Frontal cortex (tissue), 4 donors: Measurements from ENCODE around the gene NT5M. TPM values are rescaled to one million over a fixed set of nuclear protein-coding genes. Genes with fewer than 3 reads are reported as not detected.
A peak's percentile ranks its signal among the peaks of the same experiment; 100 is the strongest.
"Not testable (repeated sequence)": the region's sequence is repeated elsewhere in the genome, so short reads cannot be mapped to it uniquely, and the experiment has no call there.

ENCODE experiments used
- DNase-seq, 2 donors: peaks; one replicate each; pipeline ENCODE4 v3.0.0; 2012; ENCODE audit warnings: low spot score in 2 of 2
- FAIRE-seq: peaks from 2 replicates; lab custom pipeline; 2012; peaks lifted over from hg19 to GRCh38; lab: Jason Lieb, UNC
- total RNA-seq: library from RNA; depleted of rRNA; stranded (reverse); fragments of >200 nt; gene quantifications from one replicate; pipeline ENCODE4 v1.2.3, GENCODE V29; 2014
- donor health status: control.
- donor health status: control.
- donor health status: control.

NT5M gene
- total RNA-seq, 1 donor from 2014 or later = 6.5 TPM

- DNase-seq (peak in 1 of 2 donors; percentile 45), FAIRE-seq (no peak)
These were observed 2.3 kb upstream of the NT5M start for GRCh38 chr17:17300624-17301568.

DNA sequence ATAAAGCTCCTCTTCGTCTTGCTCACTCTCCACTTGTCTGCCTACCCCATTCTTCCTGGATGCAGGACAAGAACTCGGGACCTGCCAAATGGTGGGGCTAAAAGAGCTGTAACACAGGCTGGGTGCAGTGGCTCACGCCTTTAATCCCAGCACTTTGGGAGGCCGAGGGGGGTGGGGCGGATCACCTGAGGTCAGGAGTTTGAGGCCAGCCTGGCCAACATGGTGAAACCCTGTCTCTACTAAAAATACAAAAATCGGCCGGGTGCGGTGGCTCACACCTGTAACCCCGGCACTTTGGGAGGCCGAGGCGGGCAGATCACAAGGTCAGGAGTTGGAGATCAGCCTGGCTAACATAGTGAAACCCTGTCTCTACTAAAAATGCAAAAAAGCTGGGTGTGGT is 1.5 kb upstream of the NT5M start:
- DNase-seq, FAIRE-seq: not testable (repeated sequence)

DNA sequence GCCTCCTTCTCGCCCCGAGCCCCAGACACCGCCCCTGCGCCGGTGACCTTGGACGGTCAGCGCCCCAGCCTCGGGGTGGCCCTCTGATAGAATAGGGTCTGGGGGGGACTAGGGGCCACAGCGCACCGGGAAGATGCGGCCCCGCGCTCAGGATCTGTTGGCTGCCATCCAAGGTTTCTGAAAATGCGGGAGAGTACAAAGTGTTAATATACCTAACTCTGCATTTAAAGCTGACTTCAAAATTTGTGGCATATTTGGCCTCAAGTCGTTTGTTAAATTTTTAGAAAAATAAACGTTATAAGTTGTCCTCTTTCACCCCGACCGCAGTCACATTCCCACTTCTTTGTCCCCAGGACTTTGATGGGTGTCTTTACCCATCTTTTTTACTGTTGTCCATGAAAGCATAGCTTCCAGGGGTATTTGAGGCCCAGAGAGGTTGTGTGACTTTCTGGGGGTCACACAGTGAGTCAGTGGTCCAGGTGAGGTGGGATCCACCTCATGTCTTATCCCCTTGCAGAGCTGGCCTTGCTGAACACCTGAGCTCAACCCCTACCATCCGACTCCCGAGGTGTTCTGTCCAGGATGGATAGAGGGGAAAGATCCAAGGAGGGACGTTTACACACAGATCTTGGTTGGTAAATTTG is 796 bp downstream of the NT5M start:
- FAIRE-seq (no peak), DNase-seq (no peak)

DNA sequence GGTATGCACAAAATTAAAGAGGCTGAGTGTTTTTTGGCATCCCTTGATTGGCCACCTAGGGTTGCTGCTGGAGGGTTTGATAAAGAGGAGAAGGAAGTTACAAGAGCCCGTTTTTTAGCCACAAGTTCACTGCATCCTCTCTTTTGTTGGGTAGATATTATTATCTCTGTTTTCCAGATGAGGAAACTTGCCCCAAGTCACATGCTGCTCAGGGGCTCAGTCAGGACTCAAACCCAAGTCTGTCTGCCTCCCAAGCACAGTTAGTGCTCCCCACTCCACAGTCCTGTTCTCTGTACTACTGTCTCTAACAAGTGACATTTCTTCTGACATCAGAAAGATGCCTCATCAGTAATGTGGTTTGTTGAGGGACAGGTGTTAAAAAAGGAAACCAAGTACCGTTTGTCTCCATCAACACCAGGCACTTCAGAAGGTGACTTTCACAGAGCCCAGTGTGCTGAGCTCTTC is 1.4 kb downstream of the NT5M start:
- DNase-seq (no peak), FAIRE-seq (no peak)

DNA sequence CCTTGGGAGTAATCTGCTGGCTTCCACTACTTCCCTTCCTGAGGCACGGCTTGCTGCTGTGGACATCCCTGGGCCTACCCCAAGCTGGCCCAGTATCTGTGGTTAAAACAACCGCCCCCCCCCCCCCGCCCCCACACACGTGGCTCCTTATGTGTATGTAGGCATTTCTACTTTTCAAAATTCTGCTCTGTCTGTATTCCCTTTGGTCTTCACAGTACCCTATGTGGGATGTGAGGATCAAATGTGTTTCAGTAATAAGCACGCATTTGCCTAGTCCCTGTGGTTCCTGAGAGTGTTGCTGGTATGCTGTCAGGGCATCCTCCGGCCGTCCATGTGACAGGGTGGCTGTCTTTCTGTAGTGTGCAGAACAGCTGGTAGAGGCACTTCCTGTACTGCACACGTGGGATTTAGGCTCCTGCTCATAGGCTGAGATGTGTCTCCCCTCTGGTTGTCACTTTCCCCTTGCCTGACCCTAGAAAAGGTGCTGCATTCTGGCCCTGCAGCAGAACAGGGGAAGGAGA is 2.2 kb downstream of the NT5M start:
- DNase-seq = peak in 1 of 2 donors; percentile 52
- FAIRE-seq = no peak

GRCh38 chr17:17309356-17309755 is 6.2 kb downstream of the NT5M start:
- DNase-seq = no peak
- FAIRE-seq = no peak

- peak in 1 of 2 donors; percentile 48 for DNase-seq
- no peak for FAIRE-seq
These were observed 10.3 kb downstream of the NT5M start for GRCh38 chr17:17313350-17313991.

DNA sequence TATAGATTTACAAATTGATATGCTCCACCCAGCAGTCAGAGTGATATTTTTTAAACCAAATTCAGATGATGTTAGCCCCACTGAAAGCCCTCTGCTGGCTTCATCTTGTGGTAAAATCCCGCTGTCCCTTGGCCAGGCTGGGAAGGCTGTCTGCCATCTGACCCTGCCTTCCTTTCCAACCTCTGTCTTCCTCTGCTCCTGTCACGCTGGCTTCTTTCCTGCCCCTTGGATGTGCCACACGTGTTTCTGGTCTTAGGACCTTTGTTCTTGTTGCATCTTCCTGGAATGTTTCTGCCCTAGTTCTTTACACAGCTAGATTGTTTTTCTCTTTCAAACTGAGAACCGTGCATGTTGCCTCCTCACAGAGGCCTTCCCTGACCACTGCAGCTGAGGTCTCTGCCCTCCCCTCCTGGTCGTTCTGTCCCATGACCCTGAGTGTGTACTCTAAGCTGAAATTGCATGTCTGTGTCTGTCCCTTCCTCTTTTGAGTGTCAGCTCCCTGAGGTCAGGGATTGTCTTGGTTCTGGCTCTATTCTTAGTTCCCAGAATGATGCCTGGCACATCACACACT is 11.4 kb downstream of the NT5M start:
- FAIRE-seq (no peak), DNase-seq (no peak)

DNA sequence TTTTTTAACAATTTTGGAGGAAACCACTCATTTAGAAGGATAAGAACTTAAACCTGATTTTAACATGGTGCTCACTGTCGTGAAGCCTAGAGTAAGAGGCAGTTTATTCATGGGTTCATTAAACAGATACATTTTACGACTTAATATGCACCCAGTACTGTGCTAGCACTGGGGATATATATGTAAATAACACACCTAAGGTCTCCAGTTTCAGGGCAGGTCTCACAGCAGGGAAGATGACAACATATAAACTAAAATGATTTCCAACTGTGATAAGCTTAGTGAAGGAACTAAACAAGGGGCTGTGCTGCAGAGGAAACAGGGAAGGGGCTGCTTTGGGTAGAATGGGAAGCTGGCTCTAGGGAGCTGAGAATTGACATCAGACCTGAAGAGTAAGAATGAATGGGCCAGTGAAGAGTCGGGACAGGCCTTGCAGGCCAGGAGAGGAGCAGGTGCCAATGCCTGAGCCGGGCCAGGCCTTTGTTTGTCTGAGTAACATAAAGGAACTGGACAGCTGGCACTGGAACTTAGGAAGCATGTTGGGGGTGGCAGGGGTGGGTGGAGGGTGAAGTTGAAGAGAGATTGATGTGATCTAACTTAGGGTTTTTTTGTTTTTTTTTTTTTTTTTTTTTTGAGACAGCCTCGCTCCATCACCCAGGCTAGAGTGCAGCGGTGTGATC is 12.1 kb downstream of the NT5M start:
- no peak for DNase-seq
- no peak for FAIRE-seq

DNA sequence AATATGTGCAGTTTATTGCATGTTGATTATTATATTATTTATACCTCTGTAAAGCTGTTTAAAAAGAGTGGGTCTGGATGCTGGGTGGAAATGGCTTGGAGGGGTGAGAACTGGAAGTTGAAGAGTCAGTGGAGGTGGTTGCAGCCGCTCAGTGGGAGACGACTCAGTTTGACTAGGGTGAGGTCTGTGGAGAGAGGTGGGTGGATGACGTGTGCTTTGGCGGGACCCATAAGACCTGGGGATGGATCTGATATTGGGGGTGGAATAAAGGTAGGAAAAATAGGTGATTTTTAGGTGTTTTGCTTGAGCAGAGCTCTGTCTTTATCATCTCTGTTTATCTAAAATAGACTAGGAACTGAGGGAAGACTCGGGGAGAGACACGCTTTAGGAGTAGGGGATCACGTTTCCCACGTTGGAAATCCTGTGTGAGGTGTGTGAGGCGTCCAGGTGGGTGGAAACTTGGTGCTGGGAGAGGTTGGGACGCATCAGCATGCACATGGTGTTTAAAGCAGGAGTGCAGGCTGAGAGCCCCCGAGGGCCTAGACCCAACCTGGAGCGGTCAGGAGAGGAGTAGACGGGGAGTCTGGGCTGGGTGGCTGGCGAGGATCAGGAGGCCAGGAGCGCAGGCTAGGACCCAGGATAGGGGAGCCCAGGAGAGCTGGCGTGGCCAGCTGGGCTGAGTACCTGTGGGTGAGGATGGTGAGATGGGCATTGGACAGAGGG is 17.2 kb downstream of the NT5M start:
- no peak for DNase-seq
- FAIRE-seq = no peak

DNA sequence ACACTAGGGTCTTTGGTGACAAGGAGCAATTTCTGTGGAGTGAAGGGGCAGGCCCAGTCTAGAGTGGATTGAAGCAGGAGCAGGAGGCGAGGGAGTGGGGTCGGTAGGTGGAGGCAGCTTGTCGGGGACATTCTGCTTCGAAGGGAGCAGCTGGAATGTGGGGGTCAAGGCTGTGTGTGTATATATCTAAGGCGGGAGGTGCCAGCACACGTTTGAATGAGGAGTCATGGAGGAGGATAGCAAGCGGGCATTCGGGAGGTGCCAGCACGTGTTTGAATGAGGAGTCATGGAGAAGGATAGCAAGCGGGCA is 17.7 kb downstream of the NT5M start:
- no peak for FAIRE-seq
- DNase-seq = no peak

DNA sequence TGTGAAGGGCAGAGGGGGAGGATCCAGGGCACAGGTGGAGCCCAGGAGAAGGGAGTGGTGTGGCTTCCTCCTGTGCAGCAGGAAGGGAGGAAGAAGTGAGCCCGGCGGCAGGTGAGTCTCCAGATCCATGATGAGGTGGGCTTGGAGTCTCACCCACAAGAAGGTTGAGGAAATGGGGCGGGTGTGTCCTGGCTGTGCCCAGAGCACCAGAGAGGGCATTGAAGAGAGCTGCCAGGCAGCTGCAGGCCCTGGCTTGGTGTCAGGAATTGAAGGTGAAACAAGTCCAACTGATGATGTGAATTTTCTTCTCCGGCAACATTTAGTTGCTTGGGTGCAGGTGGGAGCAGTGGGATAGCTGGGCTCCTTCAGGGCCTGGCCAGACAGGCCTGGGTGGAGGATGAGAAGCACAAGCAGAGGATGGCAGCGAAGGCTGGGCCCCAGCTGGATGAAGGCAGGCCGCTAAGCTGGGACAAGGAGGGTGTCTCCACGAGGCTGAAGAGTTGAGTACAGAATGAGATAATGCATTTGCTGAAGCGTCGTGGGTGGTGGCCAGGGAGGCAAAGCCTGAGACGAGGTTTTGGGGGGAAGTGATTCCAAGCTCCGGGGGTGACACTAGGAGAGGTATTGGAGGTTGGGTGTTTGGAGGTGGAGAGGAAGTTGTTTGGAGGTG is 18.3 kb downstream of the NT5M start:
- no peak for DNase-seq
- no peak for FAIRE-seq

DNA sequence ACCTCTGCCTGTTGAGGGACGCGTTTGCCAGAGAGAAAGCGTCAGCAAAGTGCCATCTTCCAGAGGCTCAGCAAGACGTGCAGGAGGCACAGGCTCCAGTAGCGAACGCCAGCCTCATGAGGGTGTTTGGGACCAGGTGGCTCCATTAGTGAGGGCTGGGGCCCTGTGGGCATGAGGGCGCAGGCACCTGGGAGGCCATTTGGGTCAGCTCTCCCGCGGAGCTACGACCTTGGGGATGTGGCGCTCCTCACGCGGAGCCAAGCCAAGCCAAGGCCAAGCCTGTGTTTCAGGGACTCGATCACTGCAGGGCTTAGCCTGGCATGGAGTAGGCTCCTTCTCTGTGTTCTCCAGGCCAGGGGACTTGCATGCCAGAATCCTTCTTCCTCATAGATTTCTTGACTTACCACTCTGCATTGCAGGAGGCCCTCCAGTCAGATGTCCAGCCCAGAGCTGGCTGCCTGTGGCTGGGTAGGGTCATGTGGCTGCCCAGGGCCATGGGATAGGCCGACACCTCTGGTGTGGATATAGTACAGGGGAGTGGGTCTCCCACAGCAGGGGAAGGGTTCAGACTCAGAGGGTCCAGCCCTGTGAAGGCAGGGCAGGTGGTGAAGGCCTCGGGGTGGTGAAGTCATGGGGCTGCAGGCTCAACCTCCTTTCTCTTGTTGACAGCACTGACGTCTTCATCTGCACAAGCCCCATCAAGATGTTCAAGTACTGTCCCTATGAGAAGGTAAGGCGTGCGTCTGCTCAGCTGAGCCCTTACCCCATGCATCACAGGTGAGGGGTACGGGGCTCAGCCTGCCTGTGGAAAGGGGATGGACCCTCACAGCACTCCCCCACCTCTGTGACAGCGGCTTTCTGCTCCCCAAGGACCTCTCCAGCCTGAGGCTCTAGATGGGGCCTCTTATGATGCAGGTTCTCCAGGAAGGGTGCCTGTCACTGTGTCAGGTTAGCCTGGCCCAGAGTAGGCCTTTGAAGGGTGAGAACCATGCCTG is 19.6 kb downstream of the NT5M start:
- DNase-seq (no peak), FAIRE-seq (no peak)

- no peak for DNase-seq
- FAIRE-seq = no peak
These were observed 21.4 kb downstream of the NT5M start for GRCh38 chr17:17324616-17325015.

- DNase-seq = no peak
- no peak for FAIRE-seq
These were observed 22.1 kb downstream of the NT5M start for GRCh38 chr17:17325228-17325627.

- no peak for DNase-seq
- FAIRE-seq = no peak
These were observed 22.6 kb downstream of the NT5M start for GRCh38 chr17:17325816-17326215.

DNA sequence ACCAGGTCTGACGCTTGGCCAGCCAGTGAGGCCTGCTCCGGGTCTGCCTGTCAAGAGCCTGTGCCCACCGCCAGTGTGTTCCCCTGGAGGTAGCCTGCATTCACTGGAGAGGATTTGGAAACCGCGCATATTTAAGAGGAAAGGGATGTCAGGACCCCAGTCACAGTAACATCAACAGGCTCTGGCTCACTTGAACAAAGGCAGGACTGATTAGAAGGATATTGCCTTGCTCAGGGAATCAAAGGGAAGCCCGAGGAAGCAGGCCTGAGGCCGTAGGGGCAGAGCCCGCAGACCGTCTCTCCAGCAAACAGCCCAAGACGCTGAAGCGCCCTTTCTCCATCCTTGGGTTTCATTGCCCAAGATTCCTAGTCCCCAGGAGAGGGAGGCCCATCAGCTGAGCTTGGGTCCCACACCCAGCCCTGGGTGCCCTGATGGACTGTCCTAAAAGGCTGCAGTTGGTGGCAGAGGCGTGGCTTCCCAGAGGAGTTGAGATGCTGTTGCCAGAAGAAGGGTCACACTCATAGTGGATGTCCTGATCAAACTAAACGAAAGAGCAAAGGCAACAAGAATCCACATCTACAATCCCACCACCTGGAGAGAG is 23.2 kb downstream of the NT5M start:
- DNase-seq (no peak), FAIRE-seq (no peak)
